ENCODE measurements around the gene GON4L. TPM values are rescaled to one million over a fixed set of nuclear protein-coding genes. Genes with fewer than 3 reads are reported as not detected.
"Not testable (repeated sequence)": the region's sequence is repeated elsewhere in the genome, so short reads cannot be mapped to it uniquely, and the experiment has no call there.

GON4L gene
- total and polyA plus RNA-seq, 8 donors, result 9.3 to 68.7 (median 39.0) TPM

DNA sequence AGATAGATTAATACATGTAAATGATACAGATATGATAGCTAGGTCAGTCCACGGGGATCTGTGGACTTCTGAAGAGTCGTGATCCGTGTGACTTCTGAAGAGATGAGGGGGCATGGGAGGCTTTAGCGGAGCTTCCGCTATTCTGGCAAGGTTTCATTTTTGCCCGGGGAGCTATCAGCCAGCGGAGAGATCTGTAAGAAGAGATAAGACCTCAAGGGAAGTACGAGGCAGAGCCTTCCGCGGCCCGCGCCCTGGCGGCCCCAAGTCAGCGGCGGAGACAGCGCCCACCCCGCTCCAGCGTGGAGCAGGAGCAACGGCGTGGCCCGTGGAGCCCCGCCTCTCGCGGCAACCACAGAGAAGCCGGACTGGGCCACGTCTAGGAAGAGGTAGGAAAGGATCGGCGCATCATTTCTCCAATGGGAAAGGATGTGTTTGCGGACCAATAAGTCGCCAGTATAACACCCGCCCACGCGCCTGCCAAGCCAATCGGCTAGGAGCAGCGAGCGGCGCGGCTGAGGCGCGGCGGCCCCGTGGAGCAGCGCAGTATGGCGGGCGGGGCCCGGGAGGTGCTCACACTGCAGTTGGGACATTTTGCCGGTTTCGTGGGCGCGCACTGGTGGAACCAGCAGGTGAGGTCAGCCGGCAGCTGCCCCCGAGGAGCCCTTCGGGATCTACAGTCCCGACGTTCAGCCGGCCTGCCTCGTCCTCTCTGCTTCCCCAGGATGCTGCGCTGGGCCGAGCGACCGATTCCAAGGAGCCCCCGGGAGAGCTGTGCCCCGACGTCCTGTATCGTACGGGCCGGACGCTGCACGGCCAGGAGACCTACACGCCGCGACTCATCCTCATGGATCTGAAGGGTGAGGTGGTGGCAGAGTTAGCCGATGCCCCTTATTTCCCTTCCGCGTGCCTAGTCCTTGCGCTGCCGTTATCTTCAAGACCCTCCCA lies 111.5 kb downstream of the GON4L start:
- TF ChIP-seq, protein P1, sequence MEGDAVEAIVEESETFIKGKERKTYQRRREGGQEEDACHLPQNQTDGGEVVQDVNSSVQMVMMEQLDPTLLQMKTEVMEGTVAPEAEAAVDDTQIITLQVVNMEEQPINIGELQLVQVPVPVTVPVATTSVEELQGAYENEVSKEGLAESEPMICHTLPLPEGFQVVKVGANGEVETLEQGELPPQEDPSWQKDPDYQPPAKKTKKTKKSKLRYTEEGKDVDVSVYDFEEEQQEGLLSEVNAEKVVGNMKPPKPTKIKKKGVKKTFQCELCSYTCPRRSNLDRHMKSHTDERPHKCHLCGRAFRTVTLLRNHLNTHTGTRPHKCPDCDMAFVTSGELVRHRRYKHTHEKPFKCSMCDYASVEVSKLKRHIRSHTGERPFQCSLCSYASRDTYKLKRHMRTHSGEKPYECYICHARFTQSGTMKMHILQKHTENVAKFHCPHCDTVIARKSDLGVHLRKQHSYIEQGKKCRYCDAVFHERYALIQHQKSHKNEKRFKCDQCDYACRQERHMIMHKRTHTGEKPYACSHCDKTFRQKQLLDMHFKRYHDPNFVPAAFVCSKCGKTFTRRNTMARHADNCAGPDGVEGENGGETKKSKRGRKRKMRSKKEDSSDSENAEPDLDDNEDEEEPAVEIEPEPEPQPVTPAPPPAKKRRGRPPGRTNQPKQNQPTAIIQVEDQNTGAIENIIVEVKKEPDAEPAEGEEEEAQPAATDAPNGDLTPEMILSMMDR (IDR thresholded peaks at IDR 0.05), result peak in 1 of 7 experiments; percentile 8
- TF ChIP-seq POLR2AphosphoS5 (IDR thresholded peaks at IDR 0.05), result peak; percentile 44 to 77 (median 75)
- Histone ChIP-seq H3K4me1 (peaks cover 4 to 10% (median 8%) of the 10 kb centered on the region in 4 donors), H3K4me3 (peak overlapping the region; percentile 62 to 70 (median 68)), H3K27ac (peak overlapping the region; percentile 70 to 87 (median 77)), H3K36me3 (peaks cover 14 to 24% (median 21%) of the 10 kb centered on the region in 4 donors)
- intact Hi-C loops (cut with DNase I; ENCODE audit: low total_unique reads); H3K9me3 ChIP-seq; H3K27me3 ChIP-seq: not testable (repeated sequence)
- WGBS, 5 donors, result 0 to 1% (median 0%) methylated on average over 7 to 47 of the region's 77 CpGs
- DNase-seq, result peak; percentile 95 to 98

DNA sequence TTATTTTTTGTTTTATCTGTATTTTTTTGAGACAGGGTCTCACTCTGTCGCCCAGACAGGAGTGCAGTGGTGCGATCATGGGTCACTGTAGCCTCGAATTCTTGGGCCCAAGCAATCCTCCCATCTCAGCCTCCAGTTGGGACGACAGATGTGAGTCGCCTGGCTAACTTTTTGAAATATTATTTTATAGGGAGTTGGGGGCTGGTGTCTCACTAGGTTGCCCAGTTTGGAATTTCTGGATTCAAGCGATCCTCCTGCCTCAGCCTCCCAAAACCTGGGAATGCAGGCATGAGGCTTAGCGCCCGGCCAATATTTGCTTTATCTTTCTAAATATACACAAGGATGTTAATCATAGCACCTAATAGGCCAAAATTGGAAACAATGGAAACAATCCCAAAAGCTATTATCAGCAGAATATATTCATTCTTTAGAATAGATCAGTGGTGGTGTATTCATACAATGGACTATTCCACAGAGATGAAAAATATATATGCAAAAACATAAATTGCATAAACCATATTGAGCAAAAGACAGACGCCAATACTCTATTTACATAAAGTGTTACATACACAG lies 112.2 kb downstream of the GON4L start:
- Histone ChIP-seq H3K27ac (peak overlapping the region in 4 of 5 donors; percentile 70 to 87 (median 82)), H3K36me3 (peaks cover 13 to 19% (median 17%) of the 10 kb centered on the region in 4 donors), H3K27me3 (no peaks in the 10 kb centered on the region), H3K9me3 (no peaks in the 10 kb centered on the region), H3K4me3 (peak overlapping the region; percentile 62 to 70 (median 68)), H3K4me1 (peaks cover 4 to 10% (median 8%) of the 10 kb centered on the region in 4 donors)
- intact Hi-C loops (cut with DNase I; ENCODE audit: low total_unique reads), result no loop called here
- 61 to 70% (median 62%) methylated on average over 9 of the region's 9 CpGs for WGBS, 5 donors
- TF ChIP-seq, protein P1 (IDR thresholded peaks at IDR 0.05), result no peak
- TF ChIP-seq POLR2AphosphoS5 (IDR thresholded peaks at IDR 0.05), result no peak
- no peak for TF ChIP-seq EP300 (IDR thresholded peaks at IDR 0.05)
- no peak for TF ChIP-seq POLR2A (IDR thresholded peaks at IDR 0.05)
- no peak for DNase-seq

DNA sequence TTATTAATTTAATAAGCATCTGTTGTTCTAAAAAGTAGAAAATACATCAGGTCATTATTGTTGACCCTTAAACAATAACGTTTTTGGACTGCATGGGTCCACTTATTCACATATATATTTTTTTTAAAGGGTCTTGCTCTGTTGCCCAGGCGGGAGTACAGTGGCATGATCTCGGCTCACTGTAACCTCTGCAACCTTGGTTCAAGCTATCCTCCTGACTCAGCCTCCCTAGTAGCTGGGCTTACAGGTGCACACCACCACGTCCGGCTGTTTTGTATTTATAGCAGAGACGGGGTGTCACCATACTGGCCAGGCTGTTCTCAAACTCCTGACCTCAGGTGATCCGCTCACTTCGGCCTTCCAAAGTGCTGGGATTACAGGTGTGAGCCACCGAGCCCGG lies 115.1 kb downstream of the GON4L start:
- Histone ChIP-seq H3K4me1 (peaks cover 4 to 10% (median 8%) of the 10 kb centered on the region in 4 donors), H3K9me3 (no peaks in the 10 kb centered on the region), H3K27me3 (no peaks in the 10 kb centered on the region), H3K27ac (no peak overlapping the region), H3K4me3 (no peak overlapping the region), H3K36me3 (peaks cover 8 to 25% (median 25%) of the 10 kb centered on the region in 4 donors)
- intact Hi-C loops (cut with DNase I; ENCODE audit: low total_unique reads), result no loop called here
- no peak for DNase-seq
- TF ChIP-seq EP300 (IDR thresholded peaks at IDR 0.05), result no peak
- TF ChIP-seq POLR2A (IDR thresholded peaks at IDR 0.05), result no peak
- TF ChIP-seq, protein P1 (IDR thresholded peaks at IDR 0.05), result no peak
- WGBS, 5 donors, result 88 to 91% (median 90%) methylated on average over 10 of the region's 10 CpGs

DNA sequence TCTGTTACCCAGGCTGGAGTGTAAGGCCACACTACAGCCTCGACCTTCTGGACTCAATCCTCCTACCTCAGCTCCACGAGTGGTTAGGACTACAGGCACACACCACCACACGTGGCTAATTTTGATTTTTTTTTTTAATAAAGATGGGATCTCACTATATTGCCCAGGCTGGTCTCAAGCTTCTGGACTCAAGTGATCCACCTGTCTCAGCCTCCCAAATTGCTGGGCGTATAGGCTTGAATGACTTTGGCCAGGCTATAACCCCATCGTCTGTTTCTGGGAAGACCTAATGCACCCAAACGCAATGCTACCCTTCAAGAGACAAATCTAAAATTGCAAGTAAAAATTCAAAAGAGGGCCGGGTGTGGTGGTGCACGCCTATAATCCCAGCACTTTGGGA lies 116.0 kb downstream of the GON4L start:
- WGBS, 5 donors, result 90 to 93% (median 91%) methylated on average over 8 of the region's 8 CpGs

More for the DNA sequence above, 116.0 kb downstream of the GON4L start:
- Histone ChIP-seq H3K9me3 (no peaks in the 10 kb centered on the region), H3K4me1 (peaks cover 4 to 10% (median 8%) of the 10 kb centered on the region in 4 donors), H3K4me3 (no peak overlapping the region), H3K27me3 (no peaks in the 10 kb centered on the region), H3K27ac (no peak overlapping the region), H3K36me3 (peaks cover 8 to 35% (median 34%) of the 10 kb centered on the region in 4 donors)
- TF ChIP-seq POLR2A (IDR thresholded peaks at IDR 0.05) (no peak), POLR2AphosphoS5 (IDR thresholded peaks at IDR 0.05) (no peak), EP300 (IDR thresholded peaks at IDR 0.05) (no peak)
- TF ChIP-seq, protein P1 (IDR thresholded peaks at IDR 0.05), result no peak
- DNase-seq, result no peak
- intact Hi-C loops (cut with DNase I; ENCODE audit: low total_unique reads), result no loop called here
